NT2/D1 (cell line): ENCODE data around the gene GTPBP3.

Experiments used
- YY1 ChIP-seq: IDR thresholded peaks from 2 replicates; pipeline ENCODE4 v1.6.1; 2011; ENCODE audit not compliant: insufficient read length, insufficient read depth
- ZNF274 ChIP-seq: IDR thresholded peaks from 2 replicates; pipeline ENCODE4 v1.6.1; 2011; ENCODE audit warnings: mild to moderate bottlenecking, low read depth, low read length

DNA sequence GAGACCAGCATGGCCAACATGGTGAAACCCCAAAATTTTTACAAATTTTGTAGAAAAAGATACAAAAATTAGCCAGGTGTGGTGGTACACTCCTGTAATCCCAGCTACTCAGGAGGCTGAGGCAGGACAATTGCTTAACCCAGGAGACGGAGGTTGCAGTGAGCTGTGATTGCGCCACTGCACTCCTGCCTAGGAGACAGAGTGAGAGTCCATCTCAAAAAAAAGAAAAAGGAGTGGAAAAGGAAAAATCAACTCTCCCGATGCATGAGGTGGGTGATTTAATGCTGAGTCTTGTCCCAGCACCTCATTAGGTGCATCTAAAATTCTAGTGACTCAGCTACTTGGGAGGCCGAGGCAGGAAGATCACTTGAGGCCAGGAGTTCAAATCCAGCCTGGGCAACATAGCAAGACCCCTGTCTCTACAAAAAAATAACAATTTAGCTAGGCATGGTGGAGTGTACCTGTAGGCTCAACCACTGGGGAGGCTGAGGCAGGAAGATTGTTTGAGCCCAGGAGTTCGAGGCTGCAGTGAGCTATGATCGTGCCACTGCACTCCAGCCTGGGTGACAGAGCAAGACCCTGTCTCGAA is 19.8 kb downstream of the GTPBP3 start:
- TF ChIP-seq YY1 (no peak), ZNF274 (no peak)
